ENCODE data around the gene C3orf22. TPM values are rescaled to one million over a fixed set of nuclear protein-coding genes. Genes with fewer than 3 reads are reported as not detected.

C3orf22 gene
- total RNA-seq (2011; cell fraction: chromatin; rRNA removed; ENCODE audit: low replicate concordance), result not detected in 2 replicates
- total RNA-seq (2011; cell fraction: nucleolus; rRNA removed), result not detected in 2 replicates
- not detected in 2 replicates for total RNA-seq (2011; cell fraction: nucleoplasm; rRNA removed)
- total RNA-seq (2014; rRNA removed) (not detected in 2 replicates), total RNA-seq (2014; rRNA removed; fragmentation: Illumina TruSeq; extraction: Trizol) (not detected in 2 replicates), total RNA-seq (2015; rRNA removed; fragmentation: Illumina TruSeq; extraction: Trizol) (not detected in 2 replicates), total RNA-seq (2021) (not detected in 2 replicates), polyA plus RNA-seq (2011; rRNA removed) (not detected in 2 replicates), polyA plus RNA-seq (2014; fragmentation: Illumina TruSeq; extraction: Trizol) (not detected in 2 replicates), polyA plus RNA-seq (2014; fragmentation: Nextera tagmentation; extraction: Ambion mirVana) (not detected), polyA plus RNA-seq (2014; rRNA removed) (not detected in 2 replicates), polyA minus RNA-seq (2011; rRNA and poly(A)+ RNA removed) (not detected in 2 replicates), Bru-seq, nascent RNA (not detected), BruChase-seq, experiment 1, labeled RNA remaining after a 2-hour chase (not detected), BruChase-seq, experiment 2, labeled RNA remaining after a 6-hour chase (not detected)
- not detected in 2 replicates for polyA plus RNA-seq (2011; cell fraction: cytosol; rRNA removed)
- not detected in 2 replicates for polyA plus RNA-seq (2011; cell fraction: nucleus; rRNA removed)
- not detected in 2 replicates for polyA plus RNA-seq (2012)
- polyA minus RNA-seq (2011; cell fraction: cytosol; rRNA and poly(A)+ RNA removed), result not detected in 2 replicates
- not detected in 2 replicates for polyA minus RNA-seq (2011; cell fraction: nucleus; rRNA and poly(A)+ RNA removed)
- long read RNA-seq, experiment 1, result 0 reads
- long read RNA-seq, experiment 2, result 0 reads
- long read RNA-seq, experiment 3, result 0 reads

- no peaks in the 10 kb centered on the region; the same call in 1 of the 2 replicates for H4K20me1 ChIP-seq (replicated peaks; ENCODE audit: control insufficient read depth, insufficient read depth, low read length)
- H2AFZ ChIP-seq (ENCODE audit: low read depth, low read length), result no peak within 1 kb of the TSS
- no peaks in the 10 kb centered on the region for H3K4me1 ChIP-seq (replicated peaks in 1 of 2; ENCODE audit: control insufficient read depth in 2 of 2, insufficient read depth in 2 of 2, low read length in 2 of 2)
- no TSS peak for BruUV-seq (replicated peaks)
- ChIA-PET POLR2A (interaction anchor here (0.5 to 0.6 kb wide), 2 partner anchors 20 to 145 kb away, joined by 3 to 4 read pairs; no protein-coding TSS in a partner anchor), CTCF (ENCODE audit: low intra/inter-chr PET ratio) (no interaction called here)
- no peak within 1 kb of the TSS for H3K4me3 ChIP-seq
- DNase-seq (ENCODE audit: extremely low read depth in 1 of 4, low spot score in 3 of 4), result no peak
- 0% methylated on average over 5 of the region's 9 CpGs for WGBS (ENCODE audit: insufficient coverage, low coverage, missing lambda C conversion rate)
- H3K9me3 ChIP-seq (replicated peaks; ENCODE audit: control insufficient read depth, insufficient read depth, low read depth, low read length), result no peaks in the 10 kb centered on the region
- H3K27me3 ChIP-seq (ENCODE audit: control insufficient read depth in 2 of 2, insufficient read depth in 2 of 2, low read length in 2 of 2), result peaks cover 4 to 22% of the 10 kb centered on the region in 2 experiments; a peak in 2 of 5 replicates
- no peaks in the 10 kb centered on the region for H3K79me2 ChIP-seq (ENCODE audit: control insufficient read depth, insufficient read depth, low read length)
- in situ Hi-C loops (cut with MboI) (no loop called here), intact Hi-C loops (cut with micrococcal nuclease) (no loop called here)
- no peaks in the 10 kb centered on the region for H3K9me1 ChIP-seq (ENCODE audit: control insufficient read depth, insufficient read depth, low read length)
- H3K36me3 ChIP-seq (ENCODE audit: control insufficient read depth, insufficient read depth, low read length), result no peaks in the 10 kb centered on the region
- no peak for ATAC-seq
- H3K9ac ChIP-seq (ENCODE audit: insufficient read depth in 1 of 2, low read depth in 2 of 2, low read length in 2 of 2), result no peak within 1 kb of the TSS
- no peak within 1 kb of the TSS for H3K27ac ChIP-seq (ENCODE audit: extremely low read depth, low read depth, low read length)
- no peak for FAIRE-seq
- H3K4me2 ChIP-seq (ENCODE audit: insufficient read depth, low read length), result no peak within 1 kb of the TSS
- TF ChIP-seq MEIS2 (IDR thresholded peaks at IDR 0.05; ENCODE audit: partially characterized antibody) (no peak), SNRNP70 (optimal IDR thresholded peaks at IDR 0.05; ENCODE audit: low read depth, low read length) (no peak), CSDE1 (IDR thresholded peaks at IDR 0.05) (no peak), ZNF740 (CRISPR knock-in tag; IDR thresholded peaks at IDR 0.05) (no peak), ZNF740 (tag; IDR thresholded peaks at IDR 0.05) (no peak), E2F4 (CRISPR knock-in tag; IDR thresholded peaks at IDR 0.05; ENCODE audit: low read depth) (no peak), FOXA3 (CRISPR knock-in tag; conservative IDR thresholded peaks at IDR 0.05 in 1 of 2, IDR thresholded peaks at IDR 0.05 in 1 of 2) (no peak), CLOCK (CRISPR knock-in tag; IDR thresholded peaks at IDR 0.05; ENCODE audit: borderline replicate concordance) (no peak), NCOA1 (IDR thresholded peaks at IDR 0.05; ENCODE audit: low read depth) (no peak), PKNOX1 (IDR thresholded peaks at IDR 0.05) (no peak)
Observed at GRCh38 chr3:126558336-126559071, at the start of gene C3orf22. TSS of gene C3orf22 (minus strand) at chr3:126558932. CDS start at chr3:126553390, 5,542 bp downstream.

Data from K562 (cell line).